Ovary (tissue), 9 donors: ENCODE data around the gene NCMAP. TPM values are rescaled to one million over a fixed set of nuclear protein-coding genes. Genes with fewer than 3 reads are reported as not detected.
"Not testable (repeated sequence)": the region's sequence is repeated elsewhere in the genome, so short reads cannot be mapped to it uniquely, and the experiment has no call there.

Source experiments
- DNase-seq, 5 donors: peaks; one replicate each; pipeline ENCODE4 v3.0.0-alpha.2; 2019 to 2020
- H3K27ac ChIP-seq, 2 donors: fragments of 200-600 bp; one replicate each; pipeline versions ENCODE4 v1.5.1 to v1.8.0; 2019 to 2022
- H3K27me3 ChIP-seq: fragments of 200-600 bp; one replicate; pipeline ENCODE4 v1.8.0; 2022
- H3K36me3 ChIP-seq: fragments of 200-600 bp; sonication (generic); one replicate; pipeline ENCODE4 v1.5.1; 2019
- H3K4me1 ChIP-seq: one replicate; pipeline ENCODE4 v1.8.1; 2013; ENCODE audit warnings: mild to moderate bottlenecking, moderate library complexity; ENCODE audit not compliant: insufficient read depth
- H3K4me3 ChIP-seq: fragments of 200-600 bp; sonication (generic); one replicate; pipeline ENCODE4 v1.5.1; 2017
- H3K9me3 ChIP-seq, 2 donors: fragments of 200-600 bp in 1 of 2; sonication (generic) in 1 of 2; one replicate each; pipeline versions ENCODE4 v1.5.1 to v1.8.1; 2013 to 2019; ENCODE audit warnings: mild to moderate bottlenecking in 1 of 2, moderate library complexity in 1 of 2
- EP300 ChIP-seq: sonication (generic); formaldehyde crosslinking; IDR thresholded peaks from one replicate; pipeline ENCODE4 v1.6.1; 2017; ENCODE audit warnings: antibody characterized with exemption
- POLR2A ChIP-seq: fragments of 450-650 bp; IDR thresholded peaks from one replicate; pipeline ENCODE4 v1.6.1; 2017; ENCODE audit warnings: antibody characterized with exemption, mild to moderate bottlenecking, moderate library complexity
- WGBS, 3 donors: extraction: QIAGEN DNeasy Blood & Tissue Kit in 1 of 3; methylation state at CpG; one replicate each; pipeline versions ENCODE4 v1.1.5 to v1.1.7; 2013 to 2017; 5-methylcytosine and 5-hydroxymethylcytosine counted together
- intact Hi-C, 4 donors: fragments of 100-400 bp; cut with DNase I; formaldehyde crosslinking; loops; one replicate each; pipeline versions ENCODE4 v1.11.0 to v1.15.1; 2022 to 2023
- polyA plus RNA-seq, 2 donors: library from polyadenylated mRNA; stranded (reverse); fragments of 200-250 nt in 1 of 2; fragments of 350-450 nt in 1 of 2; fragmentation: Illumina TruSeq in 1 of 2; extraction: RNeasy Lipid Tissue Mini Kit (QIAGEN cat#74804) in 1 of 2; gene quantifications; one replicate each; pipeline ENCODE4 v1.2.3, GENCODE V29; 2013 to 2014
- total RNA-seq, 7 donors: library from RNA; depleted of rRNA in 2 of 7; stranded (reverse); fragments of >200 nt in 2 of 7; fragmentation: NEBNext Ultra II Directional in 3 of 7; extraction: Animal tissue kit (Norgen Biotek cat#: 25700) in 3 of 7; gene quantifications; one replicate each; pipeline versions ENCODE4 v1.1.0 to v1.2.4, GENCODE V29; 2016 to 2023
- TF ChIP-seq, protein P1 (sequence below), 3 donors: fragments of 450-650 bp in 2 of 3; fragments of 200-600 bp in 1 of 3; IDR thresholded peaks; one replicate each; pipeline versions ENCODE4 v1.5.1 to v1.8.0; 2016 to 2022; ENCODE audit warnings: antibody characterized with exemption in 3 of 3, mild to moderate bottlenecking in 1 of 3
- donor health status: DM: no; HTN: no; CAD: no; lungs with moderate emphysema.
- donor health status: DM: no; HTN: no; CAD: no.
- donor health status: Bipolar disorder and iron deficiency.
- donor health status: DM: yes; HTN: yes; CAD: no.
- donor health status: DM: no; HTN: no; CAD: no.
- donor health status: DM: yes; HTN: yes; CAD: no.

The NCMAP gene
- total and polyA plus RNA-seq, 9 donors = 0.01 to 0.83 (median 0.40) TPM; not detected in 2

DNA sequence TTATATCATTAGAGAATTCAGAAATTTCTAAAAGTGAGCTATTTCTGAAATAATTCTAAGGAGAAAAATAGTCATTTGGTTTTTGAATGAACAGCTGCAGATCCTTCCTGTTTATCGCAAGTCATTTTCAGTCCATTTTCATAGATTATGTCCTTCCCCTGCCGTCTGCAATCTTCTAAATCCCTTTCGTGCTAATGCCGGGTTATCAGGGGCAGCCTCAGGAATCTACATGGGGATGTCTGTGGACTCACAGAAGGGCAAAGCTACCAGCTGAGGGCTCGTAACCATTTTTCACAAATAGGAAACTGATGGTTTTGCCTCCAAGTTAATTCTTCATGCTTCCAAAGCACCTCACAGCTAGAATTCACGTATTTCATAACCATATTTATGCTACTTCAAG lies 30.3 kb upstream of the NCMAP start:
- 81 to 92% (median 82%) methylated on average over 6 of the region's 6 CpGs for WGBS, 3 donors

DNA sequence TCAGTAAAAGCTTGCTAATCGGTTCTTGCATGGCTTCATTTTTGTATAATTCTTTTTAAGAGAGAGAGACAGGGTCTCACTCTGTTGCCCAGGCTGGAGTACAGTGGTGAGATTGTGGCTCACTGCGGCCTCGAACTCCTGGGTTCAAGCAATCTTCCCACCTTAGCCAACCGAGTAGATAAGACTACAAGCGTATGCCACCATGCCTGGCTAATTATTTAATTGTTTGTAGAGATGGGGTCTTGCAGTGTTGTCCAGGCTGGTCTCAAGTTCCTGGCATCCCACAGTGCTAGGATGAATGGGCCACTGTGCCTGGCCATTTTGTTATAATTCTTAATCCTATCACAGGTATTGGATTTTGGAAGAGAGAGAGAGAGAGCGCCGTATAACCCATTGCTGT lies 29.8 kb upstream of the NCMAP start:
- no peak for TF ChIP-seq EP300
- TF ChIP-seq, protein P1, sequence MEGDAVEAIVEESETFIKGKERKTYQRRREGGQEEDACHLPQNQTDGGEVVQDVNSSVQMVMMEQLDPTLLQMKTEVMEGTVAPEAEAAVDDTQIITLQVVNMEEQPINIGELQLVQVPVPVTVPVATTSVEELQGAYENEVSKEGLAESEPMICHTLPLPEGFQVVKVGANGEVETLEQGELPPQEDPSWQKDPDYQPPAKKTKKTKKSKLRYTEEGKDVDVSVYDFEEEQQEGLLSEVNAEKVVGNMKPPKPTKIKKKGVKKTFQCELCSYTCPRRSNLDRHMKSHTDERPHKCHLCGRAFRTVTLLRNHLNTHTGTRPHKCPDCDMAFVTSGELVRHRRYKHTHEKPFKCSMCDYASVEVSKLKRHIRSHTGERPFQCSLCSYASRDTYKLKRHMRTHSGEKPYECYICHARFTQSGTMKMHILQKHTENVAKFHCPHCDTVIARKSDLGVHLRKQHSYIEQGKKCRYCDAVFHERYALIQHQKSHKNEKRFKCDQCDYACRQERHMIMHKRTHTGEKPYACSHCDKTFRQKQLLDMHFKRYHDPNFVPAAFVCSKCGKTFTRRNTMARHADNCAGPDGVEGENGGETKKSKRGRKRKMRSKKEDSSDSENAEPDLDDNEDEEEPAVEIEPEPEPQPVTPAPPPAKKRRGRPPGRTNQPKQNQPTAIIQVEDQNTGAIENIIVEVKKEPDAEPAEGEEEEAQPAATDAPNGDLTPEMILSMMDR (IDR thresholded peaks at IDR 0.05) = no peak
- TF ChIP-seq POLR2A = no peak
- intact Hi-C loops = no loop called here
- Histone ChIP-seq H3K27ac (no peak overlapping the region), H3K27me3 (no peaks in the 10 kb centered on the region), H3K4me1 (no peaks in the 10 kb centered on the region), H3K9me3 (no peaks in the 10 kb centered on the region), H3K4me3 (no peak overlapping the region), H3K36me3 (no peaks in the 10 kb centered on the region)
- WGBS, 3 donors = 79 to 87% (median 84%) methylated on average over 7 of the region's 7 CpGs
- DNase-seq = no peak

More for the DNA sequence above, 30.3 kb upstream of the NCMAP start:
- H3K9me3 ChIP-seq = no peaks in the 10 kb centered on the region
- no peaks in the 10 kb centered on the region for H3K4me1 ChIP-seq
- no peaks in the 10 kb centered on the region for H3K27me3 ChIP-seq
- no peak for DNase-seq
- TF ChIP-seq EP300 = no peak
- TF ChIP-seq, protein P1 (IDR thresholded peaks at IDR 0.05) = no peak
- TF ChIP-seq POLR2A = no peak
- H3K36me3 ChIP-seq = no peaks in the 10 kb centered on the region
- no peak overlapping the region for H3K27ac ChIP-seq
- H3K4me3 ChIP-seq = no peak overlapping the region
- intact Hi-C loops = no loop called here

DNA sequence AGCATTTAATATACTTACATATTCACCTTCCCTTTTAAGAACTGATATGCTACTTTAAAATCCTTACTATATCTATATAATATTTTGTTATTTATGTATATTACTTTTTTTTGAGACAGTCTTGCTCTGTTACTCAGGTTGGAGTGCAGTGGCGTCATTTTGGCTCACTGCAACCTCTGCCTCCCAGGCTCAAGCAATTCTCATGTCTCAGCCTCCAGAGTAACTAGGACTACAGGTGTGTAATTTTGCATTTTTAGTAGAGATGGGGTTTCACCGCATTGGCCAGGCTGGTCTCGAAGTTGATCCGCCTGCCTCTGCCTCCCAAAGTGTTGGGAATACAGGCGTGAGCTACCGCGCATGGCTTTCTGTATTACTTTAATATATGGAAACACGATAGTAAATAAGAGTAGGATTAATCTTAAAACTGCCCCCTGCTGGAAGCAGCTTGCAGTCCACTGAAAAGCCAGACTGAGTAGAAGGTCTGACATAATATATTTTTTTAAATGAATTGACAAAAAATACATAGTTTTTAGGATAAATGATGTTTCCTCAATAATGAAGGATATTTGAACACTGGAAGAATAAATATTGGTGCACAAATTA lies 28.8 kb upstream of the NCMAP start:
- WGBS, 3 donors = 83 to 92% (median 88%) methylated on average over 8 of the region's 8 CpGs
- DNase-seq = no peak

DNA sequence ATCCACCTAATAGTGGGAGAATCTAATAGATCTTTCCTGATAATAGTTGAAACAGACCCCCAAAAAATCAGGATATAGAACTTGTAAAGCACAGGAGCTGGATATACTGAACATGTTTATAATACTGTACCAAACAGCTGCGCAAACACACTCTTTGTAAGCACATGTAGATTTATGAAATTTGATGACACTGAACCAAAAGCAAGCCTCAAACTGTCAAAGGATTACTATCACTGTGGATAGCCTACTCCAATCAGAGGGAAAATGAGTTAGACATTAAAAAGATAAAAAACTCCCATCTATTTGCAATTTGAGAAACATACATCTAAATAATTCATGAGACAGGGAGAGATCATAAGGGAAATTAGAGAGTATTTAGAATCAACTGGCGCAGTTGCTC lies 27.1 kb upstream of the NCMAP start:
- WGBS, 3 donors = 93 to 100% (median 95%) methylated on average over 2 of the region's 2 CpGs
- Histone ChIP-seq H3K27ac (no peak overlapping the region), H3K36me3 (no peaks in the 10 kb centered on the region), H3K4me3 (no peak overlapping the region), H3K9me3 (no peaks in the 10 kb centered on the region), H3K27me3 (no peaks in the 10 kb centered on the region), H3K4me1 (no peaks in the 10 kb centered on the region)
- TF ChIP-seq EP300 (no peak), POLR2A (no peak)
- TF ChIP-seq, protein P1 (IDR thresholded peaks at IDR 0.05) = no peak
- intact Hi-C loops = no loop called here
- no peak for DNase-seq

More for the DNA sequence above, 28.8 kb upstream of the NCMAP start:
- H3K4me1 ChIP-seq = no peaks in the 10 kb centered on the region
- intact Hi-C loops = no loop called here
- no peak overlapping the region for H3K4me3 ChIP-seq
- no peaks in the 10 kb centered on the region for H3K36me3 ChIP-seq
- H3K27me3 ChIP-seq = no peaks in the 10 kb centered on the region
- H3K27ac ChIP-seq = no peak overlapping the region
- H3K9me3 ChIP-seq = no peaks in the 10 kb centered on the region
- TF ChIP-seq EP300 (no peak), POLR2A (no peak)
- TF ChIP-seq, protein P1 (IDR thresholded peaks at IDR 0.05) = no peak

GRCh38 chr1:24529292-24529691 lies 26.6 kb upstream of the NCMAP start:
- DNase-seq, H3K27ac ChIP-seq, H3K36me3 ChIP-seq, H3K4me3 ChIP-seq, H3K9me3 ChIP-seq, H3K27me3 ChIP-seq, intact Hi-C loops, H3K4me1 ChIP-seq: not testable (repeated sequence)
- 90 to 96% (median 92%) methylated on average over 7 of the region's 7 CpGs for WGBS, 3 donors
